Adrenal gland (tissue), 5 donors: ENCODE data around the gene NR2E1.

Experiments used
- POLR2A ChIP-seq, 2 donors: fragments of 450-650 bp; IDR thresholded peaks; one replicate each; pipeline ENCODE4 v1.6.1; 2017; ENCODE audit warnings: antibody characterized with exemption in 2 of 2, mild to moderate bottlenecking in 2 of 2, moderate library complexity in 1 of 2
- TF ChIP-seq, protein P1 (sequence below), 6 experiments: fragments of 450-650 bp in 4 of 6; fragments of 200-600 bp in 2 of 6; sonication (generic) in 1 of 6; IDR thresholded peaks; 1 replicate in 5 of 6; 2 replicates in 1 of 6; pipeline versions ENCODE4 v1.5.1 to v1.8.0; 2016 to 2021; ENCODE audit warnings: antibody characterized with exemption in 6 of 6, mild to moderate bottlenecking in 2 of 6, moderate library complexity in 1 of 6
- donor health status: DM: no; HTN: no; CAD: no.

DNA sequence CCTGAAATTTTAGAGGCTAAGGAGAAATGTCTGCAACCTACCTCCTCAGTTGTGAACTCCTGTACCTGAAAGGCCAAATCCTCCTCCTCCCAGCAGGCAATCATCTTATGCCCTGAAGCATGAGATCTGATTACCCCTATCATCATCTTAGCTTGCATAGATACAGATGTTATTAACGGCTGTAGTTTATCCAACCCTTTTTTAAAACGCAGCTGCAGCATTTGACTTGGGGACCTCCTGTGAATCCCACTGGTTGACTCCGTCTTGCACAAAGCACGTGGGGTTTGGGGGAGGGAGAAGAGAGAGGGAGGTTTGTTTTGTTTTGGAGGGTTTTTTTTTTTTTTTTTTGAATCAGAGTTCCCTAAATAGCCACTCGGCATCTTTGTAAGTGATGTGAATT lies 5.8 kb upstream of the NR2E1 start:
- TF ChIP-seq, protein P1, sequence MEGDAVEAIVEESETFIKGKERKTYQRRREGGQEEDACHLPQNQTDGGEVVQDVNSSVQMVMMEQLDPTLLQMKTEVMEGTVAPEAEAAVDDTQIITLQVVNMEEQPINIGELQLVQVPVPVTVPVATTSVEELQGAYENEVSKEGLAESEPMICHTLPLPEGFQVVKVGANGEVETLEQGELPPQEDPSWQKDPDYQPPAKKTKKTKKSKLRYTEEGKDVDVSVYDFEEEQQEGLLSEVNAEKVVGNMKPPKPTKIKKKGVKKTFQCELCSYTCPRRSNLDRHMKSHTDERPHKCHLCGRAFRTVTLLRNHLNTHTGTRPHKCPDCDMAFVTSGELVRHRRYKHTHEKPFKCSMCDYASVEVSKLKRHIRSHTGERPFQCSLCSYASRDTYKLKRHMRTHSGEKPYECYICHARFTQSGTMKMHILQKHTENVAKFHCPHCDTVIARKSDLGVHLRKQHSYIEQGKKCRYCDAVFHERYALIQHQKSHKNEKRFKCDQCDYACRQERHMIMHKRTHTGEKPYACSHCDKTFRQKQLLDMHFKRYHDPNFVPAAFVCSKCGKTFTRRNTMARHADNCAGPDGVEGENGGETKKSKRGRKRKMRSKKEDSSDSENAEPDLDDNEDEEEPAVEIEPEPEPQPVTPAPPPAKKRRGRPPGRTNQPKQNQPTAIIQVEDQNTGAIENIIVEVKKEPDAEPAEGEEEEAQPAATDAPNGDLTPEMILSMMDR (IDR thresholded peaks at IDR 0.05), result no peak
- TF ChIP-seq POLR2A (IDR thresholded peaks at IDR 0.05), result no peak
